ENCODE results near the gene SPG7.

Gene SPG7

DNA sequence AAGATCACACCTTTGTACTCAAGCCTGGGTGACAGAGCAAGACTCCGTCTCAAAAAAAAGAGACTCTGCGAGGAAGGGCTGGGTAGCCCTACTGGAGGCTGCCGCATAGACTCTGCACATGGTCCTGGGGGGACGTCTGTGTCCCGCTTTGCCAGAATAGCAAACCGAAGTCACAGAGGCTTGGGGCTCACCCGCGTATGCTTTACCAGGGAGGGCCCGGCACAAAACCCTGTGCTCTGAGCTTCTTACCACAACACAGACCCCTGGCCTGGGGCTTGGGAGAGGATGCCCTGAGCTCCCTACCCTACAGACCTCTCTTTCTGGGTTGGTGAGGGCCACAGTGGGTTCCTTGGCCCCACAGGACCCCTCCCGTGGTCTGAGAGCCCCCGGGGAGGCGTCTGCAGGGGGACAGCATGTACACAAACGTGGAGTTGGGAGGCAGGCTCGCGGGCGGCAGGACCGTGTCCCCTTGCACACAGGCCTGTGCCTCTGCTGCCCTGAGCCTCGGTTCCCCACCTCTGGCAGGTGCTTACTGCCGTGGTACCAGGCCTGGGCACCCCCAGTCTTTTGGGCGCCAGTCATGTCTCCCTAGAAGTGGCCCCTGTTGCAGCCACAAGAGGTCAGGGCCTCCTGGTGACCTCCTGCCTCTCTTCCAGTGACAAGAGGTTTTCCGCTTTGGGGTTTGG, 81.2 kb downstream of the SPG7 start:
- no peaks in the 10 kb centered on the region for H3K27me3 ChIP-seq (ENCODE audit: insufficient read depth, poor library complexity, severe bottlenecking)
- TF ChIP-seq SPI1 (IDR thresholded peaks at IDR 0.05; ENCODE audit: borderline replicate concordance, low read depth) (no peak), POLR2AphosphoS5 (IDR thresholded peaks at IDR 0.05; ENCODE audit: low read depth) (no peak)
- H3K4me3 ChIP-seq (replicated peaks; ENCODE audit: insufficient read depth, low read length): no peak overlapping the region
- H3K27ac ChIP-seq (replicated peaks): no peak overlapping the region
- DNase-seq (ENCODE audit: low read depth in 1 of 2, low spot score in 1 of 2): no peak

- no peak for TF ChIP-seq POLR2AphosphoS5 (IDR thresholded peaks at IDR 0.05; ENCODE audit: low read depth)
- no peak for TF ChIP-seq SPI1 (IDR thresholded peaks at IDR 0.05; ENCODE audit: borderline replicate concordance, low read depth)
- TF ChIP-seq, protein P1, sequence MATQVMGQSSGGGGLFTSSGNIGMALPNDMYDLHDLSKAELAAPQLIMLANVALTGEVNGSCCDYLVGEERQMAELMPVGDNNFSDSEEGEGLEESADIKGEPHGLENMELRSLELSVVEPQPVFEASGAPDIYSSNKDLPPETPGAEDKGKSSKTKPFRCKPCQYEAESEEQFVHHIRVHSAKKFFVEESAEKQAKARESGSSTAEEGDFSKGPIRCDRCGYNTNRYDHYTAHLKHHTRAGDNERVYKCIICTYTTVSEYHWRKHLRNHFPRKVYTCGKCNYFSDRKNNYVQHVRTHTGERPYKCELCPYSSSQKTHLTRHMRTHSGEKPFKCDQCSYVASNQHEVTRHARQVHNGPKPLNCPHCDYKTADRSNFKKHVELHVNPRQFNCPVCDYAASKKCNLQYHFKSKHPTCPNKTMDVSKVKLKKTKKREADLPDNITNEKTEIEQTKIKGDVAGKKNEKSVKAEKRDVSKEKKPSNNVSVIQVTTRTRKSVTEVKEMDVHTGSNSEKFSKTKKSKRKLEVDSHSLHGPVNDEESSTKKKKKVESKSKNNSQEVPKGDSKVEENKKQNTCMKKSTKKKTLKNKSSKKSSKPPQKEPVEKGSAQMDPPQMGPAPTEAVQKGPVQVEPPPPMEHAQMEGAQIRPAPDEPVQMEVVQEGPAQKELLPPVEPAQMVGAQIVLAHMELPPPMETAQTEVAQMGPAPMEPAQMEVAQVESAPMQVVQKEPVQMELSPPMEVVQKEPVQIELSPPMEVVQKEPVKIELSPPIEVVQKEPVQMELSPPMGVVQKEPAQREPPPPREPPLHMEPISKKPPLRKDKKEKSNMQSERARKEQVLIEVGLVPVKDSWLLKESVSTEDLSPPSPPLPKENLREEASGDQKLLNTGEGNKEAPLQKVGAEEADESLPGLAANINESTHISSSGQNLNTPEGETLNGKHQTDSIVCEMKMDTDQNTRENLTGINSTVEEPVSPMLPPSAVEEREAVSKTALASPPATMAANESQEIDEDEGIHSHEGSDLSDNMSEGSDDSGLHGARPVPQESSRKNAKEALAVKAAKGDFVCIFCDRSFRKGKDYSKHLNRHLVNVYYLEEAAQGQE (IDR thresholded peaks at IDR 0.05; ENCODE audit: insufficient replicate concordance, low read depth): no peak
- TF ChIP-seq GABPA (IDR thresholded peaks at IDR 0.05; ENCODE audit: low read depth): no peak
- TF ChIP-seq, protein P2, sequence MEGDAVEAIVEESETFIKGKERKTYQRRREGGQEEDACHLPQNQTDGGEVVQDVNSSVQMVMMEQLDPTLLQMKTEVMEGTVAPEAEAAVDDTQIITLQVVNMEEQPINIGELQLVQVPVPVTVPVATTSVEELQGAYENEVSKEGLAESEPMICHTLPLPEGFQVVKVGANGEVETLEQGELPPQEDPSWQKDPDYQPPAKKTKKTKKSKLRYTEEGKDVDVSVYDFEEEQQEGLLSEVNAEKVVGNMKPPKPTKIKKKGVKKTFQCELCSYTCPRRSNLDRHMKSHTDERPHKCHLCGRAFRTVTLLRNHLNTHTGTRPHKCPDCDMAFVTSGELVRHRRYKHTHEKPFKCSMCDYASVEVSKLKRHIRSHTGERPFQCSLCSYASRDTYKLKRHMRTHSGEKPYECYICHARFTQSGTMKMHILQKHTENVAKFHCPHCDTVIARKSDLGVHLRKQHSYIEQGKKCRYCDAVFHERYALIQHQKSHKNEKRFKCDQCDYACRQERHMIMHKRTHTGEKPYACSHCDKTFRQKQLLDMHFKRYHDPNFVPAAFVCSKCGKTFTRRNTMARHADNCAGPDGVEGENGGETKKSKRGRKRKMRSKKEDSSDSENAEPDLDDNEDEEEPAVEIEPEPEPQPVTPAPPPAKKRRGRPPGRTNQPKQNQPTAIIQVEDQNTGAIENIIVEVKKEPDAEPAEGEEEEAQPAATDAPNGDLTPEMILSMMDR (IDR thresholded peaks at IDR 0.05; ENCODE audit: insufficient read depth, low read length): no peak
- no peak overlapping the region for H3K27ac ChIP-seq (replicated peaks)
- no peak for DNase-seq (ENCODE audit: low read depth in 1 of 2, low spot score in 1 of 2)
- H3K27me3 ChIP-seq (ENCODE audit: insufficient read depth, poor library complexity, severe bottlenecking): no peaks in the 10 kb centered on the region
- no peak overlapping the region for H3K4me3 ChIP-seq (replicated peaks; ENCODE audit: insufficient read depth, low read length)
Observed at GRCh38 chr16:89593841-89594240, 85.6 kb downstream of the SPG7 start.

DNA sequence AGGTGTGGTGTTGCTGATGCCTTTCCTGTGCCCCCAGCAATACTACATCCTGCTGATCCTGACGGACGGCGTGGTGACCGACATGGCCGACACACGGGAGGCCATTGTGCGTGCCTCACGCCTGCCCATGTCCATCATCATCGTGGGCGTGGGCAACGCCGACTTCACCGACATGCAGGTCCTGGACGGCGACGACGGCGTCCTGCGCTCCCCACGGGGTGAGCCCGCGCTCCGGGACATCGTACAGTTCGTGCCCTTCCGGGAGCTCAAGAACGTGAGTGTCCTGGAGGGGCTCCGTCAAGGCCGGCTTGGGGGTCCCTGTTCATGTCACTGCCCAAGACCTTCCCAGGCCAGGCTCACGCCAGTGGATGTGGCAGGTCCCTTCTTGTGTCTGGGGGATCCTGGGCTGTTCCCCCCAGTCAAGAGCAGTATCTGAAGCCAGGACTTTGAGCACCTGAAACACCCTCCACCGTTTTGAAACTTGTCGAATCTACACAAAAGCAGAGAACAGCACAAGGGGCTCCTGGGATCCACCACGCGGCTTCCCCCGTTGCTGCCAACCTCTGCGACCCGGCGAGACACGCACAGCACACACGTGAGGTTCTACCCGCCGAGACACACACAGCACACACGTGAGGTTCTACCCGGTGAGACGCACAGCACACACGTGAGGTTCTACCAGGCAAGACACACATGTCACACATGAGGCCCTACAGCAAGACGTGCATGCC, 87.3 kb downstream of the SPG7 start:
- no peak for DNase-seq (ENCODE audit: low read depth in 1 of 2, low spot score in 1 of 2)
- no peak overlapping the region for H3K27ac ChIP-seq (replicated peaks)
- H3K27me3 ChIP-seq (ENCODE audit: insufficient read depth, poor library complexity, severe bottlenecking): no peaks in the 10 kb centered on the region
- TF ChIP-seq POLR2AphosphoS5 (IDR thresholded peaks at IDR 0.05; ENCODE audit: low read depth) (no peak), GABPA (IDR thresholded peaks at IDR 0.05; ENCODE audit: low read depth) (no peak), SPI1 (IDR thresholded peaks at IDR 0.05; ENCODE audit: borderline replicate concordance, low read depth) (no peak)
- TF ChIP-seq, protein P2 (IDR thresholded peaks at IDR 0.05; ENCODE audit: insufficient read depth, low read length): no peak
- TF ChIP-seq, protein P1 (IDR thresholded peaks at IDR 0.05; ENCODE audit: insufficient replicate concordance, low read depth): no peak
- no peak overlapping the region for H3K4me3 ChIP-seq (replicated peaks; ENCODE audit: insufficient read depth, low read length)

DNA sequence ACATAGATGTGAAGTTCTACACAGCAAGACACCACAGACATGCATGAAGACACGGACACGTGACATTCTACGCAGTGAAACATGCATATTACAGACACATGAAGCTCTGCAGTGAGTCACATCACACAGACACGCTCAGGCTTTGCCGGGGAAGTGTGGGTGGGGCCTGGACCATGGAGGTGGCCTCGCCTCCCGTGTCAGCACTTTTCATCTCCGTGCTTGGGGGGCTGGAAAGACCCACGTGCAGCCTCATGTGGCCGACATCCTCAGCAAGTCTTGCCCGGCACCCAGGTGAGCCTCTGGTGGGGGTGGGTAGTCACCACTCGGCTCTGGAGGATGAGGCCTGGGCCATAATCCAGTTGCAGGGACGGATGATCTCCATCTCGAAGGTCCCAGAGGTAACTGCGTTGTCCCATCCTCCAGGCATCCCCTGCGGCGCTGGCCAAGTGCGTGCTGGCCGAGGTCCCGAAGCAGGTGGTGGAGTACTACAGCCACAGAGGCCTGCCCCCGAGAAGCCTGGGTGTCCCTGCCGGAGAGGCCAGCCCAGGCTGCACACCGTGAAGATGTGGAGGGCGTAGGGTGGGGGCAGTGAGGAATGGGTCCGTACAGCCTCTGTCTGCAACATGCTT, 88.0 kb downstream of the SPG7 start:
- Histone ChIP-seq H3K27ac (replicated peaks) (no peak overlapping the region), H3K4me3 (replicated peaks; ENCODE audit: insufficient read depth, low read length) (no peak overlapping the region), H3K27me3 (ENCODE audit: insufficient read depth, poor library complexity, severe bottlenecking) (no peaks in the 10 kb centered on the region)
- TF ChIP-seq POLR2AphosphoS5 (IDR thresholded peaks at IDR 0.05; ENCODE audit: low read depth) (no peak), GABPA (IDR thresholded peaks at IDR 0.05; ENCODE audit: low read depth) (no peak), SPI1 (IDR thresholded peaks at IDR 0.05; ENCODE audit: borderline replicate concordance, low read depth) (no peak)
- TF ChIP-seq, protein P1 (IDR thresholded peaks at IDR 0.05; ENCODE audit: insufficient replicate concordance, low read depth): no peak
- TF ChIP-seq, protein P2 (IDR thresholded peaks at IDR 0.05; ENCODE audit: insufficient read depth, low read length): no peak
- no peak for DNase-seq (ENCODE audit: low read depth in 1 of 2, low spot score in 1 of 2)

All from HL-60 (cell line).